Adrenal gland (tissue), 12 donors: ENCODE measurements around the gene SPATA9. TPM values are rescaled to one million over a fixed set of nuclear protein-coding genes. Genes with fewer than 3 reads are reported as not detected.
A peak's percentile ranks its signal among the peaks of the same experiment; 100 is the strongest.

Source experiments
- DNase-seq, 7 donors: peaks; one replicate each; pipeline ENCODE4 v3.0.0-alpha.2; 2019 to 2020
- H3K27ac ChIP-seq, 5 donors: fragments of 200-600 bp; sonication (generic) in 4 of 5; 1 replicate in 3 of 5; 2 replicates in 2 of 5; pipeline versions ENCODE4 v1.5.1 to v1.8.0; 2016 to 2020; ENCODE audit warnings: mild to moderate bottlenecking in 1 of 5
- H3K27me3 ChIP-seq: fragments of 200-600 bp; 2 replicates; pipeline ENCODE4 v1.8.0; 2021
- H3K36me3 ChIP-seq, 2 donors: fragments of 200-600 bp; replicated peaks in 1 of 2; 1 replicate in 1 of 2; 2 replicates in 1 of 2; pipeline versions ENCODE4 v1.5.1 to v1.8.0; 2018 to 2022
- H3K4me1 ChIP-seq, 2 donors: fragments of 200-600 bp; replicated peaks in 1 of 2; 1 replicate in 1 of 2; 2 replicates in 1 of 2; pipeline versions ENCODE4 v1.5.1 to v1.8.0; 2018 to 2021
- H3K4me3 ChIP-seq, 4 donors: fragments of 200-600 bp; sonication (generic) in 3 of 4; one replicate each; pipeline ENCODE4 v1.5.1; 2016 to 2018
- H3K9me3 ChIP-seq, 3 donors: fragments of 200-600 bp; sonication (generic) in 1 of 3; replicated peaks in 1 of 3; 1 replicate in 2 of 3; 2 replicates in 1 of 3; pipeline versions ENCODE4 v1.5.1 to v1.8.0; 2016 to 2021
- POLR2A ChIP-seq, 2 donors: fragments of 450-650 bp; IDR thresholded peaks; one replicate each; pipeline ENCODE4 v1.6.1; 2017; ENCODE audit warnings: antibody characterized with exemption in 2 of 2, mild to moderate bottlenecking in 2 of 2, moderate library complexity in 1 of 2
- WGBS, 4 donors: extraction: QIAGEN DNeasy Blood & Tissue Kit in 2 of 4; methylation state at CpG; one replicate each; pipeline versions ENCODE4 v1.1.5 to v1.1.7; 2013 to 2017; 5-methylcytosine and 5-hydroxymethylcytosine counted together
- intact Hi-C, 2 donors: fragments of 100-400 bp; cut with DNase I; formaldehyde crosslinking; loops; one replicate each; pipeline versions ENCODE4 v1.14.1 to v1.15.0; 2022 to 2023
- polyA plus RNA-seq, 3 donors: library from polyadenylated mRNA; stranded (reverse); fragments of 200-250 nt in 2 of 3; fragments of 350-450 nt in 1 of 3; fragmentation: Illumina TruSeq in 1 of 3; extraction: RNeasy Lipid Tissue Mini Kit (QIAGEN cat#74804) in 1 of 3; gene quantifications; one replicate each; pipeline ENCODE4 v1.2.3, GENCODE V29; 2013 to 2014
- total RNA-seq, 9 donors: library from RNA; depleted of rRNA in 4 of 9; stranded (reverse); fragments of >200 nt in 4 of 9; fragments of 120-200 nt in 1 of 9; fragmentation: NEBNext Ultra II Directional in 1 of 9; extraction: Animal tissue kit (Norgen Biotek cat#: 25700) in 1 of 9; gene quantifications; one replicate each; pipeline versions ENCODE4 v1.1.0 to v1.2.4, GENCODE V29; 2013 to 2023
- TF ChIP-seq, protein P1 (sequence below), 6 experiments: fragments of 450-650 bp in 4 of 6; fragments of 200-600 bp in 2 of 6; sonication (generic) in 1 of 6; IDR thresholded peaks; 1 replicate in 5 of 6; 2 replicates in 1 of 6; pipeline versions ENCODE4 v1.5.1 to v1.8.0; 2016 to 2021; ENCODE audit warnings: antibody characterized with exemption in 6 of 6, mild to moderate bottlenecking in 2 of 6, moderate library complexity in 1 of 6
- donor health status: healthy with polysubstance abuse.
- donor health status: Bipolar disorder and iron deficiency.
- donor health status: DM: yes; HTN: yes; CAD: no.
- donor health status: DM: no; HTN: no; CAD: no.
- donor health status: DM: no; HTN: no; CAD: no.
- donor health status: DM: yes; HTN: yes; CAD: no.

SPATA9 gene
- total and polyA plus RNA-seq, 12 donors: 0.26 to 2.7 (median 0.63) TPM; not detected in 5

- no peak for TF ChIP-seq POLR2A (IDR thresholded peaks at IDR 0.05)
- TF ChIP-seq, protein P1, sequence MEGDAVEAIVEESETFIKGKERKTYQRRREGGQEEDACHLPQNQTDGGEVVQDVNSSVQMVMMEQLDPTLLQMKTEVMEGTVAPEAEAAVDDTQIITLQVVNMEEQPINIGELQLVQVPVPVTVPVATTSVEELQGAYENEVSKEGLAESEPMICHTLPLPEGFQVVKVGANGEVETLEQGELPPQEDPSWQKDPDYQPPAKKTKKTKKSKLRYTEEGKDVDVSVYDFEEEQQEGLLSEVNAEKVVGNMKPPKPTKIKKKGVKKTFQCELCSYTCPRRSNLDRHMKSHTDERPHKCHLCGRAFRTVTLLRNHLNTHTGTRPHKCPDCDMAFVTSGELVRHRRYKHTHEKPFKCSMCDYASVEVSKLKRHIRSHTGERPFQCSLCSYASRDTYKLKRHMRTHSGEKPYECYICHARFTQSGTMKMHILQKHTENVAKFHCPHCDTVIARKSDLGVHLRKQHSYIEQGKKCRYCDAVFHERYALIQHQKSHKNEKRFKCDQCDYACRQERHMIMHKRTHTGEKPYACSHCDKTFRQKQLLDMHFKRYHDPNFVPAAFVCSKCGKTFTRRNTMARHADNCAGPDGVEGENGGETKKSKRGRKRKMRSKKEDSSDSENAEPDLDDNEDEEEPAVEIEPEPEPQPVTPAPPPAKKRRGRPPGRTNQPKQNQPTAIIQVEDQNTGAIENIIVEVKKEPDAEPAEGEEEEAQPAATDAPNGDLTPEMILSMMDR (IDR thresholded peaks at IDR 0.05): no peak
- peak overlapping the region; percentile 6 to 81 (median 61) for H3K27ac ChIP-seq
- H3K27me3 ChIP-seq: no peaks in the 10 kb centered on the region
- DNase-seq: no peak
- intact Hi-C loops: no loop called here
- H3K36me3 ChIP-seq: no peaks in the 10 kb centered on the region
- peak overlapping the region in 1 of 4 donors; percentile 15 for H3K4me3 ChIP-seq
- no peaks in the 10 kb centered on the region for H3K9me3 ChIP-seq
- 40 to 49% (median 44%) methylated on average over 5 of the region's 5 CpGs for WGBS, 4 donors
- peaks cover 54 to 63% of the 10 kb centered on the region in 2 donors for H3K4me1 ChIP-seq
These were observed 44.3 kb upstream of the SPATA9 start for GRCh38 chr5:95726811-95727763.

DNA sequence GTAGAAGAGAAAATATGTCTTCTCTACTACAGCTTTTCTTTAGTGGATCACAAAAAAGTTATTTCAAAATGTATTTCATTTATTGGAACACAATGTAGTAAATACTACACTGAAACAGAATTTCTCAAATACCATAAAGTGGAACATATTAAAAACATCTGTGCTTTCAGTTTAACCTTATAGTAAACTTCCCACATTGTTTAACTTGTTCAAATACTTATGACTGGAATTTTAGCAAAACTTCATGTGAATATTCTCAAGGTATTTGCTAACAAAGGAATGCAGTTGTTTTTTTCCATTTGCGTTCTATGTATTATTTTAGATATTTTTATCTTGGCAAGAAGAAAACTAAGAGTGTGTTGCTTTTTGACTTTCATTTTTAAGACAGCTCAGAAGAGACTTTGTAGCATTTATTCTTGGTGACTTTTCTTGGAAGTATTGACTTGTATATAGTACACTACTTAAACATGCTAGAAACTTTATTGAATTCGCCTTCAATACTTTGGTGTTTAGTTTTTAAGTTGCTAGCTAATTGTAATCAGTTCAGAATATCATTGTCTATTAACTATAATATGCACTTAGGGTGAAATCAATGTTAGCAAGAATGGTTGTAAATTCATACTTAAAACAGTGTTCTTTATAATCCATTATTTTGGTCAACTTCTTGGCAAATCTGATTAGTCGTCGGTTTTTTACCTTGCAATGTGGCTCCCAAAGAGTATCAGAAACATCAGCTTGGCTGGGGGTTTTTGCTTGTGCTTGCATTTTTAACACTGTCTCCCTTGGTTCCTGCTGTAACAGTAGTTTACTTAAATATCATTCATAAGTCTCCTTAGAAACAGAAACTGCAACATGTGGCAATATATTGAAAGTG is 43.4 kb upstream of the SPATA9 start:
- intact Hi-C loops: no loop called here
- Histone ChIP-seq H3K36me3 (no peaks in the 10 kb centered on the region), H3K27ac (peak overlapping the region; percentile 6 to 81 (median 61)), H3K4me3 (peak overlapping the region in 1 of 4 donors; percentile 15), H3K9me3 (no peaks in the 10 kb centered on the region), H3K27me3 (no peaks in the 10 kb centered on the region), H3K4me1 (peaks cover 54 to 67% of the 10 kb centered on the region in 2 donors)
- WGBS, 4 donors: 36 to 51% (median 49%) methylated on average over 4 of the region's 4 CpGs
- TF ChIP-seq, protein P1 (IDR thresholded peaks at IDR 0.05): no peak
- no peak for TF ChIP-seq POLR2A (IDR thresholded peaks at IDR 0.05)
- no peak for DNase-seq

DNA sequence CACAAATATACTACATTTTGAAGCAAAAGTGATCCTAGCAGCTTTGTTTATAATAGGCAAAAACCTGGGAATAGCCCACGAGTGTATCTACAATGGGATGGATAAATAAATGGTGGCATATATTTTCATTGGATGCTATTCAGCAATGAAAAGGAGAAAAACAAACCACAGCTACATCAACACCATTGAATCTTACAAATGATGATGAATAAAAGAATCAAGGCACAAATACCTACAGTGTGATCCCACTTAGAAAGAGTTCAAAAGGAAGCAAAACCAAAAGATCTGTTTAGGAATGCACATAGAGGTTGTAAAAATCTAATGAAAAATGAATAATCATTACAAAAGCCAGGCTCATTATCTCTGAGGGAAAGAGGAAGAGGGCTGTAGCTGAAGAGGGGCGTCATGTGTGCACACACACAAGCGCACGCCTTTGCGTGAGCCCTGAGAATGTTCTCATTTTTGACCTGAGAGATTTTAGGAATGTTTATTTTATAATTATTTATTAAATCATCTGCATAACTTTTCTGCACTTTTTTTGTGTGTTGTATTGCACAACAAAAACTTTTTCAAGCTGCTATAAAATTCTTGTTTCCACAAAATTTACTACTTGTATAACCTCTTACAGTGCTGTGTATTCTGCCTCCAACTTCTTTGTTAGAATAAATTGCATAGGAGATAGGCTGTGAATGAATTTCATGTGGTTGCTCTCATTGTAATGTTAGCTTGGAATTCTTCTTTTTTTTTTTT is 42.5 kb upstream of the SPATA9 start:
- Histone ChIP-seq H3K4me3 (no peak overlapping the region), H3K9me3 (no peaks in the 10 kb centered on the region), H3K27ac (peak overlapping the region in 1 of 5 donors; percentile 26), H3K27me3 (no peaks in the 10 kb centered on the region), H3K4me1 (peaks cover 54 to 71% of the 10 kb centered on the region in 2 donors), H3K36me3 (no peaks in the 10 kb centered on the region)
- TF ChIP-seq, protein P1 (IDR thresholded peaks at IDR 0.05): no peak
- TF ChIP-seq POLR2A (IDR thresholded peaks at IDR 0.05): no peak
- DNase-seq: no peak
- intact Hi-C loops: no loop called here
- 65 to 74% (median 70%) methylated on average over 5 of the region's 5 CpGs for WGBS, 4 donors
